H1 (cell line): ENCODE measurements around the gene VEPH1. TPM values are rescaled to one million over a fixed set of nuclear protein-coding genes. Genes with fewer than 3 reads are reported as not detected.
A peak's percentile ranks its signal among the peaks of the same experiment; 100 is the strongest.

ENCODE experiments used
- ATF3 ChIP-seq: IDR thresholded peaks from 2 replicates; pipeline ENCODE4 v1.6.1; 2011; ENCODE audit warnings: low read depth, mild to moderate bottlenecking, low read length; ENCODE audit not compliant: insufficient read depth
- MAFK ChIP-seq: IDR thresholded peaks from 2 replicates; pipeline ENCODE4 v1.6.1; 2012; ENCODE audit warnings: low read depth, mild to moderate bottlenecking, improper control_type of control experiment, low read length
- RNF2 ChIP-seq: fragments of 200-900, 300-1000 bp; sonication (generic); IDR thresholded peaks from 2 replicates; pipeline ENCODE4 v1.7.1; 2016; ENCODE audit warnings: borderline replicate concordance, low read depth, mild to moderate bottlenecking, antibody characterized with exemption, low read length; ENCODE audit not compliant: poor library complexity, severe bottlenecking; ENCODE audit errors: missing control alignments
- SP4 ChIP-seq: IDR thresholded peaks from 2 replicates; pipeline ENCODE4 v1.6.1; 2012; ENCODE audit warnings: low read length, inconsistent platforms
- SUZ12 ChIP-seq: fragments of 200-600 bp; sonication (generic); IDR thresholded peaks from 2 replicates; pipeline ENCODE4 v1.6.1; 2012; ENCODE audit warnings: mild to moderate bottlenecking, inconsistent platforms, low read length, moderate library complexity, mixed read lengths
- TAF1 ChIP-seq: IDR thresholded peaks from 2 replicates; pipeline ENCODE4 v1.6.1; 2011; ENCODE audit warnings: mild to moderate bottlenecking, low read depth, low read length
- polyA plus RNA-seq, 7 experiments: library from polyadenylated mRNA; depleted of rRNA in 3 of 7; stranded (reverse) in 5 of 7; unstranded in 2 of 7; fragments of >200 nt in 5 of 7; fragments of 200-250 nt in 2 of 7; gene quantifications; 1 replicate in 5 of 7; 2 replicates in 1 of 7; 4 replicates in 1 of 7; pipeline versions ENCODE4 v1.2.1 to v1.2.3, GENCODE V29; 2011 to 2013; ENCODE audit warnings: missing spikeins in 2 of 7, mixed read lengths in 2 of 7
- total RNA-seq: library from RNA; stranded (reverse); fragmentation: NEBNext Ultra II Directional; extraction: Animal tissue kit (Norgen Biotek cat#: 25700); gene quantifications from 2 replicates; pipeline ENCODE4 v1.2.1, GENCODE V29; 2021
- TF ChIP-seq, protein P1 (sequence below), 3 experiments: IDR thresholded peaks; 1 replicate in 2 of 3; 2 replicates in 1 of 3; pipeline versions ENCODE4 v1.5.1 to v1.6.1; 2011; ENCODE audit warnings: low read length in 3 of 3, mild to moderate bottlenecking in 3 of 3, inconsistent platforms in 2 of 3, low read depth in 1 of 3, moderate library complexity in 1 of 3; ENCODE audit not compliant: insufficient read depth in 1 of 3; ENCODE audit errors: control extremely low read depth in 1 of 3

Gene VEPH1
- total and polyA plus RNA-seq, 2 of the 8 experiments (the other 6 are each of a cell fraction or from before 2014, with no cell fraction given): 12.0 to 18.3 TPM

GRCh38 chr3:157532529-157533297 is 29.5 kb upstream of the VEPH1 start (continued):
- TF ChIP-seq, protein P1, sequence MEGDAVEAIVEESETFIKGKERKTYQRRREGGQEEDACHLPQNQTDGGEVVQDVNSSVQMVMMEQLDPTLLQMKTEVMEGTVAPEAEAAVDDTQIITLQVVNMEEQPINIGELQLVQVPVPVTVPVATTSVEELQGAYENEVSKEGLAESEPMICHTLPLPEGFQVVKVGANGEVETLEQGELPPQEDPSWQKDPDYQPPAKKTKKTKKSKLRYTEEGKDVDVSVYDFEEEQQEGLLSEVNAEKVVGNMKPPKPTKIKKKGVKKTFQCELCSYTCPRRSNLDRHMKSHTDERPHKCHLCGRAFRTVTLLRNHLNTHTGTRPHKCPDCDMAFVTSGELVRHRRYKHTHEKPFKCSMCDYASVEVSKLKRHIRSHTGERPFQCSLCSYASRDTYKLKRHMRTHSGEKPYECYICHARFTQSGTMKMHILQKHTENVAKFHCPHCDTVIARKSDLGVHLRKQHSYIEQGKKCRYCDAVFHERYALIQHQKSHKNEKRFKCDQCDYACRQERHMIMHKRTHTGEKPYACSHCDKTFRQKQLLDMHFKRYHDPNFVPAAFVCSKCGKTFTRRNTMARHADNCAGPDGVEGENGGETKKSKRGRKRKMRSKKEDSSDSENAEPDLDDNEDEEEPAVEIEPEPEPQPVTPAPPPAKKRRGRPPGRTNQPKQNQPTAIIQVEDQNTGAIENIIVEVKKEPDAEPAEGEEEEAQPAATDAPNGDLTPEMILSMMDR (IDR thresholded peaks at IDR 0.05; ENCODE audit: control extremely low read depth in 1 of 3, insufficient read depth in 1 of 3, low read depth in 1 of 3, low read length in 3 of 3): peak in 2 of 3 experiments; percentile 79 to 80; a peak in 3 of 4 replicates
- TF ChIP-seq TAF1 (no peak), RNF2 (no peak), ATF3 (no peak), SP4 (no peak), SUZ12 (no peak), MAFK (peak; percentile 42; the same call in 1 of the 2 replicates)
